Epithelial cell of proximal tubule (primary cell): ENCODE data around the gene BFAR. TPM values are rescaled to one million over a fixed set of nuclear protein-coding genes. Genes with fewer than 3 reads are reported as not detected.

Experiments used
- DNase-seq: peaks from one replicate; pipeline ENCODE4 v3.0.0-alpha.2; 2011; ENCODE audit warnings: low read depth
- H3K4me3 ChIP-seq: 2 replicates; pipeline ENCODE4 v1.5.1; 2011; ENCODE audit warnings: low read depth, mild to moderate bottlenecking, low read length
- CTCF ChIP-seq: conservative IDR thresholded peaks from 2 replicates; pipeline ENCODE4 v1.5.1; 2012; ENCODE audit warnings: low read depth, mild to moderate bottlenecking, low read length
- total RNA-seq: library from RNA; depleted of rRNA; stranded (reverse); fragments of >200 nt; gene quantifications from 2 replicates; pipeline ENCODE4 v1.2.3, GENCODE V29; 2015

The BFAR gene
- total RNA-seq, 1 donor from 2014 or later, result 84.3 TPM

- DNase-seq, result no peak
- no peak for TF ChIP-seq CTCF
- H3K4me3 ChIP-seq, result no peak overlapping the region
Observed at GRCh38 chr16:14667347-14668266, 34.9 kb downstream of the BFAR start.

- TF ChIP-seq CTCF, result no peak
- DNase-seq, result no peak
- no peak overlapping the region for H3K4me3 ChIP-seq
Observed at GRCh38 chr16:14668556-14669223, 35.9 kb downstream of the BFAR start.

- DNase-seq, result no peak
- H3K4me3 ChIP-seq, result no peak overlapping the region
- no peak for TF ChIP-seq CTCF
Observed at GRCh38 chr16:14669776-14670175, 37.0 kb downstream of the BFAR start.

- H3K4me3 ChIP-seq, result no peak overlapping the region
- no peak for DNase-seq
- no peak for TF ChIP-seq CTCF
Observed at GRCh38 chr16:14672403-14672971, 39.7 kb downstream of the BFAR start.

GRCh38 chr16:14676633-14677032 lies 43.9 kb downstream of the BFAR start:
- TF ChIP-seq CTCF, result no peak
- DNase-seq, result no peak
- H3K4me3 ChIP-seq, result no peak overlapping the region

- DNase-seq, result no peak
- TF ChIP-seq CTCF, result no peak
- no peak overlapping the region for H3K4me3 ChIP-seq
Observed at GRCh38 chr16:14677627-14678026, 44.9 kb downstream of the BFAR start.
